ENCODE results near the gene ZFAND3.

The ZFAND3 gene

DNA sequence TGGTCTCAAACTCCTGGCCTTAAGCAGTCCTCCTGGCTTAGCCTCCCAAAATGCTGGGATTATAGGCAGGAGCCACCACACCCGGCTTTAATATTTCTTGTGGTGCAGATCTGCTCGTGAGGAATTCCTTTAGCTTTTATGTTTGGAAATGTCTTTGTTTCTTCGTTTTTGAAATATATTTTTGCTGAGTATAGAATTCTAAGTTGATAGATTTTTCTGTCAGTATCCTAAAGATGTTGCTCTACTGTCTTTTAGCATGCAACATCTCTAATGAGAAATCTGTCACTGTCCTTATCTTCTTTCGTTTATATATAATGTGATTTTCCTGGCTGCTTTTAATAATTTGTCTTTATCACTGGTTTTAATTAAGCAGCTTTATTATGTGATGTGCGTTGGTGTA lies 75.1 kb downstream of the ZFAND3 start:
- Mint-ChIP-seq H3K36me3 (ENCODE audit: low read depth) (peaks cover 14% of the 10 kb centered on the region), H3K27ac (no peak overlapping the region), H3K9me3 (no peaks in the 10 kb centered on the region), H3K4me1 (ENCODE audit: low read depth) (peaks cover 15% of the 10 kb centered on the region), H3K4me3 (no peak overlapping the region), H3K27me3 (ENCODE audit: low read depth) (peaks cover 2% of the 10 kb centered on the region)
- no peak for DNase-seq (ENCODE audit: low spot score)

DNA sequence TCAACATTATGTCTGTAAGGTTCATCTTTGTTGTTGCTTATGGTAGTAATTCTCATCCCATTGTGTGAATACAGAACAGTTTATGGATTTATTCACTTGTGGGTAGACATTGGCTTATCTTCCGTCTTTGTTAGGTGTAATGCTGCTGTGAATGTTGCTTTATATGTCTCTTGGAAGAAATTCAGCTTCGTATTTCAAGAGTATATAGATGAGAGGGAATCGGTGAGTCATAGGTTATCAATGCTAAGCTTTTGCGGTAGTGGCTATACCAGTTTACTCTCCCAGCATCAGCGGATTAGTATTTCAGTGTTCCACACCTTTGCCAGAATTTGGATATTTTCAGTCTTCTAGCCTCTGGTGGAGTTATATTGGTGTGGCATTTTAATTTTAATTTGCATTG lies 77.8 kb downstream of the ZFAND3 start:
- Mint-ChIP-seq H3K36me3 (ENCODE audit: low read depth) (peaks cover 14% of the 10 kb centered on the region), H3K4me3 (no peak overlapping the region), H3K27ac (no peak overlapping the region), H3K9me3 (no peaks in the 10 kb centered on the region), H3K27me3 (ENCODE audit: low read depth) (peaks cover 2% of the 10 kb centered on the region), H3K4me1 (ENCODE audit: low read depth) (peaks cover 17% of the 10 kb centered on the region)
- no peak for DNase-seq (ENCODE audit: low spot score)

DNA sequence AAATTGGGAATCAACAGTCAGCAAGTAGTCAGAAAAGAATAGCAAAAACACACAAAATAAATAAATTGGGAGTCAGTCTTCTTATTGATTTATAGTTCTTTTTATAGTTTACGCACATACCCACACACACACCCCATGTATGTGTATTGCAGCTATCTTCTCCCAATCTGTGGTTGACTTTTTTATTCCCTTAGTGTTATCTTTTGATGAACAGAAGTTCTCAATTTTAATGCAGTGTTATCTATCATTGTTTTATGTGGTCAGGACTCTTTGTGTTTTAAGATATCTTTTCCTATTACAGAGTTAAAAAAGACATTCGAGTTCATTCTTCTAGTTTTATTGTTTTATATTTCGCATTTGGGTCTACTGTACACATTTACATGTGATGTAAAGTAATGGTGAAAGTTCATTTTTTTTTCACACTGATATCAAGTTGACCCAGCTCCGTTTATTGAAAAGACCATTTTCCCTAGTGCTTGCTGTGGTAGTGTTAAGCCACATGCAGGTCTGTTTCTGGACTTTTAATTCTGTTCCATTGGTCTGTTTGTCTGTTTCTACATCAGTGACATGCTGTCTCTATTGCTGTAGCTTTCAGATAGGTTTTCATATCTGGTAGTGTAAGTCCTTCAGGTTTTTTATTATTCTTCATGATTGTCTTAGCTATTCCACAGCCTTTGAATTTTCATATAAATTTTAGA lies 78.4 kb downstream of the ZFAND3 start:
- peaks cover 12% of the 10 kb centered on the region for H3K4me1 Mint-ChIP-seq (ENCODE audit: low read depth)
- H3K27ac Mint-ChIP-seq: no peak overlapping the region
- no peaks in the 10 kb centered on the region for H3K9me3 Mint-ChIP-seq
- peaks cover 2% of the 10 kb centered on the region for H3K27me3 Mint-ChIP-seq (ENCODE audit: low read depth)
- DNase-seq (ENCODE audit: low spot score): no peak
- peaks cover 13% of the 10 kb centered on the region for H3K36me3 Mint-ChIP-seq (ENCODE audit: low read depth)
- no peak overlapping the region for H3K4me3 Mint-ChIP-seq

GRCh38 chr6:37903351-37904340 lies 84.1 kb downstream of the ZFAND3 start:
- Mint-ChIP-seq H3K36me3 (ENCODE audit: low read depth) (peaks cover 4% of the 10 kb centered on the region), H3K27me3 (ENCODE audit: low read depth) (no peaks in the 10 kb centered on the region), H3K9me3 (no peaks in the 10 kb centered on the region), H3K4me1 (ENCODE audit: low read depth) (peaks cover 14% of the 10 kb centered on the region), H3K4me3 (no peak overlapping the region), H3K27ac (no peak overlapping the region)
- DNase-seq (ENCODE audit: low spot score): no peak

GRCh38 chr6:37904590-37904989 lies 85.1 kb downstream of the ZFAND3 start:
- peaks cover 6% of the 10 kb centered on the region for H3K36me3 Mint-ChIP-seq (ENCODE audit: low read depth)
- no peak overlapping the region for H3K27ac Mint-ChIP-seq
- DNase-seq (ENCODE audit: low spot score): no peak
- H3K4me3 Mint-ChIP-seq: no peak overlapping the region
- no peaks in the 10 kb centered on the region for H3K27me3 Mint-ChIP-seq (ENCODE audit: low read depth)
- no peaks in the 10 kb centered on the region for H3K9me3 Mint-ChIP-seq
- H3K4me1 Mint-ChIP-seq (ENCODE audit: low read depth): peaks cover 19% of the 10 kb centered on the region

DNA sequence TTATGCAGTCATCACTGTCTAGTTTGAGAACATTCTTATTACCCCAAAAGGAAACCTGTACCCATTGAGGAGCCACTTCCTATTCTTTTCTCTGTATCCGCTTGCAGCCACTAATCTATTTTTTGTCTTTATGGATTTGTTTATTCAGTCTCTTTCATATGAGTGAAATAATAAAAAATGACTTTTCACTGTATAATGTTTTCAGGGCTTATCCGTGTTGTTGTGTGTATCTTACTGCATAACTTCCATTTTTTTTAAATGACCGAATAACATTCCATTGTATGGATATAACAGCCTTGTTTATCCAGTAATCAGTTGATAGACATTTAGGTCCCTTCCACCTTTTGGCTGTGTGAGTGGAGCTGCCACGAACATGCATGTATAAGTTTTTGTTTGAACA lies 86.6 kb downstream of the ZFAND3 start:
- Mint-ChIP-seq H3K36me3 (ENCODE audit: low read depth) (peaks cover 6% of the 10 kb centered on the region), H3K27ac (no peak overlapping the region), H3K4me1 (ENCODE audit: low read depth) (peaks cover 20% of the 10 kb centered on the region), H3K4me3 (no peak overlapping the region), H3K27me3 (ENCODE audit: low read depth) (no peaks in the 10 kb centered on the region), H3K9me3 (no peaks in the 10 kb centered on the region)
- DNase-seq (ENCODE audit: low spot score): no peak

DNA sequence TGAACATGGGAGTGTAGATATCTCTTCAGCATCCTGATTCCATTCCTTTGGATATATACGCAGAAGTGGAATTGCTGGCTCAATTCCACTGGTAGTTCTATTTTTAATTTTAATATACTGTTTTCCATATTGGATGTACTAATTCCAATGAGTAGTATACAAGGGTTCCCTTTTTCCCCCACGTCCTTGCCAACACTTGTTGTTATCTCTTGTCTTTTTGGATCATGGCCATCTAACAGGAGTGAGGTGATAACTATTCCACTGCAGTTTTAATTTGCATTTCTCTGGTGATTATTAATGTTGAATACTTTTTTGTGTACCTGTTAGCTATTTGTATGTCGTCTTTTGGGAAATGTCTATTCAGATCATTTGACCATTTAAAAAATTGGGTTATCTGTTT lies 91.5 kb downstream of the ZFAND3 start:
- no peaks in the 10 kb centered on the region for H3K27me3 Mint-ChIP-seq (ENCODE audit: low read depth)
- H3K36me3 Mint-ChIP-seq (ENCODE audit: low read depth): peaks cover 6% of the 10 kb centered on the region
- H3K9me3 Mint-ChIP-seq: no peaks in the 10 kb centered on the region
- H3K4me3 Mint-ChIP-seq: no peak overlapping the region
- peaks cover 23% of the 10 kb centered on the region for H3K4me1 Mint-ChIP-seq (ENCODE audit: low read depth)
- no peak overlapping the region for H3K27ac Mint-ChIP-seq
- DNase-seq (ENCODE audit: low spot score): no peak

- H3K4me3 Mint-ChIP-seq: no peak overlapping the region
- peaks cover 14% of the 10 kb centered on the region for H3K4me1 Mint-ChIP-seq (ENCODE audit: low read depth)
- peaks cover 2% of the 10 kb centered on the region for H3K36me3 Mint-ChIP-seq (ENCODE audit: low read depth)
- no peaks in the 10 kb centered on the region for H3K9me3 Mint-ChIP-seq
- DNase-seq (ENCODE audit: low spot score): no peak
- no peak overlapping the region for H3K27ac Mint-ChIP-seq
- H3K27me3 Mint-ChIP-seq (ENCODE audit: low read depth): no peaks in the 10 kb centered on the region
These were observed 93.7 kb downstream of the ZFAND3 start for GRCh38 chr6:37913210-37913609.

DNA sequence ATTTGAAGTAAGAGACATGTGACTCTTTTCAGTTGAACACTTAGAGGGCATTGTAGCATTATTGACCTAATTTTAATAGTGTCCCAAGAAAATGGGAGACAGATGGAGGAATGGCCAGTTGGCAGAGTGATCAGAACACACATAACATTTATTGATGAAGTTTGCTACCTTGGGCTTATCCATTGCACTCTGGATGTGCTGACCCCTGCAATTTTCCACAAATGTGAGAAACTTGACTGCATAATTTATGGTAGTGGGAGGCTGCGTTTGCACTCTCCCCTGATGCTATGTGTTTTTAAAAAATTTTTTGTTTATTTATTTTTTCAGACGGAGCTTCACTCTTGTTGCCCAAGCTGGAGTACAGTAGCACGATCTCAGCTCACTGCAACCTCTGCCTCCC lies 95.9 kb downstream of the ZFAND3 start:
- DNase-seq (ENCODE audit: low spot score): no peak
- H3K9me3 Mint-ChIP-seq: no peaks in the 10 kb centered on the region
- H3K4me3 Mint-ChIP-seq: no peak overlapping the region
- H3K36me3 Mint-ChIP-seq (ENCODE audit: low read depth): no peaks in the 10 kb centered on the region
- no peaks in the 10 kb centered on the region for H3K27me3 Mint-ChIP-seq (ENCODE audit: low read depth)
- H3K27ac Mint-ChIP-seq: no peak overlapping the region
- peaks cover 10% of the 10 kb centered on the region for H3K4me1 Mint-ChIP-seq (ENCODE audit: low read depth)

- no peak for DNase-seq (ENCODE audit: low spot score)
- H3K9me3 Mint-ChIP-seq: no peaks in the 10 kb centered on the region
- H3K27me3 Mint-ChIP-seq (ENCODE audit: low read depth): no peaks in the 10 kb centered on the region
- H3K4me1 Mint-ChIP-seq (ENCODE audit: low read depth): peaks cover 11% of the 10 kb centered on the region
- no peak overlapping the region for H3K27ac Mint-ChIP-seq
- H3K36me3 Mint-ChIP-seq (ENCODE audit: low read depth): no peaks in the 10 kb centered on the region
- no peak overlapping the region for H3K4me3 Mint-ChIP-seq
These were observed 96.6 kb downstream of the ZFAND3 start for GRCh38 chr6:37916149-37916548.

- no peaks in the 10 kb centered on the region for H3K36me3 Mint-ChIP-seq (ENCODE audit: low read depth)
- no peaks in the 10 kb centered on the region for H3K9me3 Mint-ChIP-seq
- no peak overlapping the region for H3K4me3 Mint-ChIP-seq
- DNase-seq (ENCODE audit: low spot score): no peak
- H3K4me1 Mint-ChIP-seq (ENCODE audit: low read depth): peaks cover 5% of the 10 kb centered on the region
- H3K27ac Mint-ChIP-seq: no peak overlapping the region
- H3K27me3 Mint-ChIP-seq (ENCODE audit: low read depth): no peaks in the 10 kb centered on the region
These were observed 97.1 kb downstream of the ZFAND3 start for GRCh38 chr6:37916675-37917074.

- Mint-ChIP-seq H3K27me3 (ENCODE audit: low read depth) (no peaks in the 10 kb centered on the region), H3K27ac (no peak overlapping the region), H3K9me3 (no peaks in the 10 kb centered on the region), H3K4me3 (no peak overlapping the region), H3K4me1 (ENCODE audit: low read depth) (peaks cover 4% of the 10 kb centered on the region), H3K36me3 (ENCODE audit: low read depth) (no peaks in the 10 kb centered on the region)
- no peak for DNase-seq (ENCODE audit: low spot score)
These were observed 98.0 kb downstream of the ZFAND3 start for GRCh38 chr6:37917566-37917965.

DNA sequence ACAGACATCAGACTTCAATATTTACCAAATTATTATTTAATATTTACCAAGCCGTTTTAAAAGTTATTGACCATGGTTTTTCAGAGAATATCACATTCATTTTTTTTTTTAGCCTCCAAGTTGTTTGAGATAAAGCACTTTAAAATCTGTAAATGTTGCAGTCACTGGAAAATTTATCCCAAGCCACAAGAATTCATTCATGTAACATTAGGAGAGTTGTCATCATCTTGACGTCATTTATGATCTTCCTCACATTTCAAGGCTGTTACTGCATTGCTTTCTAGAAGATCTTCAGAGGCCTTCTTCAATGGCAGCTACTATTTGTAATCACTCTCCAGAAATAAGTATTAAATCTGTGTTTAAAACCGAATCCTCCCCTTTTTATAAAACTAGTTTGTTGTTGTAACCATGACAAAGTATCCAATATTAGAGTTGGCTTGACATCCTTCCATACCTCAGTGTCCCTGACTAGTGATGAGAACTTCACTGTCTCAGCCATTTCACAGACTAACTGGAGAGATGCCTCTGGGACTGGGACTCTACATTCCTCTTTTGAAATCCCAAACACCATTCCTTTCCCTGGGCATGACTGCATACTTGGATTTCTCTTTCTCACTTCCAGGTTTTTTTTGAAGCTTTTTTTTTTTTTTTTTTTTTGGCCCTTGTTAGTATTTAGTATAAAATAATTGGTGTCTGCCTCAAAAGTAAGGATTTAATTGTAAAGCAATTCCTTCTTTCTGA lies 100.1 kb downstream of the ZFAND3 start:
- Mint-ChIP-seq H3K9me3 (no peaks in the 10 kb centered on the region), H3K4me3 (no peak overlapping the region), H3K36me3 (ENCODE audit: low read depth) (no peaks in the 10 kb centered on the region), H3K27ac (no peak overlapping the region), H3K4me1 (ENCODE audit: low read depth) (peaks cover 10% of the 10 kb centered on the region), H3K27me3 (ENCODE audit: low read depth) (no peaks in the 10 kb centered on the region)
- no peak for DNase-seq (ENCODE audit: low spot score)

- Mint-ChIP-seq H3K36me3 (ENCODE audit: low read depth) (no peaks in the 10 kb centered on the region), H3K4me3 (no peak overlapping the region), H3K27ac (no peak overlapping the region), H3K27me3 (ENCODE audit: low read depth) (no peaks in the 10 kb centered on the region), H3K9me3 (no peaks in the 10 kb centered on the region), H3K4me1 (ENCODE audit: low read depth) (peaks cover 10% of the 10 kb centered on the region)
- DNase-seq (ENCODE audit: low spot score): no peak
These were observed 101.1 kb downstream of the ZFAND3 start for GRCh38 chr6:37920667-37921066.

Data from T-helper 2 cell treated with Interferon-gamma antibody and Interleukin-4, amounts not matched to agents 5 μg/mL and 100 μg/mL, for 36 hours (primary cell).